H1 (cell line): ENCODE measurements around the gene NR1I3. TPM values are rescaled to one million over a fixed set of nuclear protein-coding genes. Genes with fewer than 3 reads are reported as not detected.
A peak's percentile ranks its signal among the peaks of the same experiment; 100 is the strongest.

ENCODE experiments used
- CBX8 ChIP-seq: fragments of 300-800, 300-1000 bp; sonication (generic); IDR thresholded peaks from 2 replicates; pipeline ENCODE4 v1.7.1; 2016; ENCODE audit warnings: low read depth, low read length, borderline replicate concordance
- CTBP2 ChIP-seq: IDR thresholded peaks from 2 replicates; pipeline ENCODE4 v1.7.0; 2011; ENCODE audit warnings: borderline replicate concordance, mild to moderate bottlenecking, moderate library complexity, mixed read lengths, low read length; ENCODE audit not compliant: insufficient read depth, insufficient read length
- CTCF ChIP-seq, 3 experiments: IDR thresholded peaks; 1 replicate in 2 of 3; 2 replicates in 1 of 3; pipeline versions ENCODE4 v1.5.1 to v1.6.1; 2011; ENCODE audit warnings: low read length in 3 of 3, mild to moderate bottlenecking in 3 of 3, inconsistent platforms in 2 of 3, low read depth in 1 of 3, moderate library complexity in 1 of 3; ENCODE audit not compliant: insufficient read depth in 1 of 3; ENCODE audit errors: control extremely low read depth in 1 of 3
- EGR1 ChIP-seq: IDR thresholded peaks from 2 replicates; pipeline ENCODE4 v1.6.1; 2011; ENCODE audit warnings: low read depth, low read length, borderline replicate concordance
- EP300 ChIP-seq, 2 experiments: IDR thresholded peaks; 1 replicate in 1 of 2; 2 replicates in 1 of 2; pipeline ENCODE4 v1.6.1; 2011 to 2012; ENCODE audit warnings: low read depth in 2 of 2, low read length in 2 of 2, mild to moderate bottlenecking in 2 of 2, borderline replicate concordance in 1 of 2, inconsistent platforms in 1 of 2, moderate library complexity in 1 of 2
- JUND ChIP-seq: IDR thresholded peaks from 2 replicates; pipeline ENCODE4 v1.6.1; 2011; ENCODE audit warnings: mild to moderate bottlenecking, improper control_type of control experiment, low read length
- KDM1A ChIP-seq: fragments of 200-600, 300-600 bp; sonication (generic); IDR thresholded peaks from 2 replicates; pipeline ENCODE4 v1.7.1; 2016; ENCODE audit warnings: mild to moderate bottlenecking, low read length, borderline replicate concordance
- MAX ChIP-seq: IDR thresholded peaks from 2 replicates; pipeline ENCODE4 v1.6.1; 2012; ENCODE audit warnings: inconsistent platforms
- NANOG ChIP-seq: IDR thresholded peaks from 2 replicates; pipeline ENCODE4 v1.6.1; 2011; ENCODE audit warnings: low read length, low read depth, mild to moderate bottlenecking, inconsistent platforms; ENCODE audit not compliant: insufficient read depth, poor library complexity, severe bottlenecking
- NRF1 ChIP-seq: IDR thresholded peaks from 2 replicates; pipeline ENCODE4 v1.6.1; 2011; ENCODE audit warnings: mild to moderate bottlenecking, low read depth, low read length, improper control_type of control experiment
- SAP30 ChIP-seq: fragments of 300-600 bp; sonication (generic); IDR thresholded peaks from 2 replicates; pipeline ENCODE4 v1.7.1; 2012; ENCODE audit warnings: low read length, moderate library complexity, mild to moderate bottlenecking, inconsistent platforms; ENCODE audit not compliant: insufficient read depth, insufficient replicate concordance
- SIN3A ChIP-seq, 2 experiments: IDR thresholded peaks in 1 of 2; conservative IDR thresholded peaks in 1 of 2; 2 replicates each; pipeline ENCODE4 v1.6.1; 2011 to 2012; ENCODE audit warnings: low read length in 2 of 2, improper control_type of control experiment in 1 of 2, low read depth in 1 of 2, mild to moderate bottlenecking in 1 of 2
- SRF ChIP-seq: IDR thresholded peaks from 2 replicates; pipeline ENCODE4 v1.6.1; 2011; ENCODE audit warnings: mild to moderate bottlenecking, low read depth, low read length, moderate library complexity
- TBP ChIP-seq: IDR thresholded peaks from 2 replicates; pipeline ENCODE4 v1.6.1; 2011; ENCODE audit warnings: low read depth, low read length, improper control_type of control experiment
- polyA plus RNA-seq, 7 experiments: library from polyadenylated mRNA; depleted of rRNA in 3 of 7; stranded (reverse) in 5 of 7; unstranded in 2 of 7; fragments of >200 nt in 5 of 7; fragments of 200-250 nt in 2 of 7; gene quantifications; 1 replicate in 5 of 7; 2 replicates in 1 of 7; 4 replicates in 1 of 7; pipeline versions ENCODE4 v1.2.1 to v1.2.3, GENCODE V29; 2011 to 2013; ENCODE audit warnings: missing spikeins in 2 of 7, mixed read lengths in 2 of 7
- total RNA-seq: library from RNA; stranded (reverse); fragmentation: NEBNext Ultra II Directional; extraction: Animal tissue kit (Norgen Biotek cat#: 25700); gene quantifications from 2 replicates; pipeline ENCODE4 v1.2.1, GENCODE V29; 2021

NR1I3 gene
- total and polyA plus RNA-seq, 2 of the 8 experiments (the other 6 are each of a cell fraction or from before 2014, with no cell fraction given), result not detected

GRCh38 chr1:161192476-161193465, 45.2 kb downstream of the NR1I3 start (continued):
- 0 out of 2 replicates have a peak, but pooled peaks have one; percentile 31 for TF ChIP-seq MAX
- no peak for TF ChIP-seq SAP30
- TF ChIP-seq EGR1, result no peak
- TF ChIP-seq SIN3A (conservative IDR thresholded peaks at IDR 0.05 in 1 of 2, IDR thresholded peaks at IDR 0.05 in 1 of 2; ENCODE audit: low read depth in 1 of 2, low read length in 2 of 2), result no peak
- no peak for TF ChIP-seq CTBP2
- TF ChIP-seq NRF1, result no peak
- no peak for TF ChIP-seq SRF
- TF ChIP-seq EP300 (IDR thresholded peaks at IDR 0.05; ENCODE audit: borderline replicate concordance in 1 of 2, low read depth in 2 of 2, low read length in 2 of 2), result no peak
- TF ChIP-seq NANOG, result no peak
- no peak for TF ChIP-seq CBX8
- peak; percentile 83 to 97 (median 83) for TF ChIP-seq CTCF (IDR thresholded peaks at IDR 0.05; ENCODE audit: control extremely low read depth in 1 of 3, insufficient read depth in 1 of 3, low read depth in 1 of 3, low read length in 3 of 3)
- TF ChIP-seq TBP, result peak; percentile 44; the same call in 1 of the 2 replicates
- TF ChIP-seq JUND, result 0 out of 2 replicates have a peak, but pooled peaks have one; percentile 15
- no peak for TF ChIP-seq KDM1A
- TF ChIP-seq, all 59 proteins: peak for 6
